Erythroblast (primary cell): ENCODE data around the gene PHF12.

ENCODE experiments used
- GATA1 ChIP-seq: IDR thresholded peaks from 2 replicates; pipeline ENCODE4 v1.6.1; 2011; ENCODE audit warnings: low read depth, mild to moderate bottlenecking, control low read depth, low read length, moderate library complexity
- POLR2A ChIP-seq: IDR thresholded peaks from 2 replicates; pipeline ENCODE4 v1.6.1; 2011; ENCODE audit warnings: mild to moderate bottlenecking, low read length

DNA sequence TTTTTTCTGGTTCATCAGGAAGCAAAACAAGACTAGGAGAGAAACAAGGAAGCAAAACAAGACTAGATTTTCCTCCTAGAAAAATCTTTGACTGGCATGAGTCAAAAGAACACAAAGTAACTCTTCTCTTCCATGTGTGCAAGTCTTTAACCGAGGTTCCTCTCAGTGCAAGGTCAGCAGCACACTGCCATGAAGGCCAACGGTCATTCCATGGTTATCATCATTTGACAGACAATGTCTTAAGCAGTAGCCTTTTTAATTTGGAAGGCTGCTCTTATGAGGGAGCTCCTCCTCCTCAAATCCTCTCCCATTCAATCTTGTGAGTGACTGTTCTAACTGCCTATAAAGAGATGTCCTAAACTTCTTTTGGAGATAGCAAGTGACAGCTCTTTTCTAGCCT is 33.0 kb downstream of the PHF12 start:
- TF ChIP-seq POLR2A: no peak
- no peak for TF ChIP-seq GATA1
